Measurements from ENCODE around the gene NCOR2. TPM values are rescaled to one million over a fixed set of nuclear protein-coding genes. Genes with fewer than 3 reads are reported as not detected.

Gene NCOR2
- total and polyA plus RNA-seq, 10 of the 15 experiments (the other 5 are each of a cell fraction or from before 2014, with no cell fraction given): 0.43 to 179 (median 14.9) TPM

- ChIA-PET RAD21 (ENCODE audit: unreplicated experiment) (no interaction called here), SMC1A (ENCODE audit: uncharacterized antibody, unreplicated experiment) (no interaction called here), CTCF (no interaction called here), POLR2A (no interaction called here)
- Histone ChIP-seq H3K4me3 (no peak overlapping the region), H3K79me2 (ENCODE audit: control insufficient read depth, insufficient read depth, low read length) (peaks cover 57% of the 10 kb centered on the region), H4K20me1 (ENCODE audit: control insufficient read depth, insufficient read depth) (peaks cover 9% of the 10 kb centered on the region), H3K36me3 (ENCODE audit: control insufficient read depth in 2 of 2, insufficient read depth in 2 of 2, low read length in 1 of 2) (peaks cover 4 to 15% of the 10 kb centered on the region in 2 experiments; a peak in 3 of 4 replicates), H3K27ac (ENCODE audit: control insufficient read depth, insufficient read depth) (no peak overlapping the region), H2AFZ (ENCODE audit: control insufficient read depth, low read depth, low read length) (no peak overlapping the region), H3K4me2 (ENCODE audit: control insufficient read depth, insufficient read depth) (no peak overlapping the region), H3K4me1 (ENCODE audit: control insufficient read depth, insufficient read depth, low read length) (peaks cover 10% of the 10 kb centered on the region), H3K9me3 (replicated peaks; ENCODE audit: control insufficient read depth, insufficient read depth, low read length) (no peaks in the 10 kb centered on the region), H3K27me3 (replicated peaks in 1 of 2; ENCODE audit: control insufficient read depth in 2 of 2, insufficient read depth in 2 of 2, low read length in 1 of 2) (no peaks in the 10 kb centered on the region), H3K9ac (ENCODE audit: control insufficient read depth, insufficient read depth, low read length) (no peak overlapping the region)
- in situ Hi-C loops (cut with MboI) (no loop called here), intact Hi-C loops (cut with micrococcal nuclease; ENCODE audit: unreplicated experiment) (no loop called here)
- no peak for TF ChIP-seq SIN3A (IDR thresholded peaks at IDR 0.05; ENCODE audit: low read depth, low read length)
- no peak for TF ChIP-seq NKRF (conservative IDR thresholded peaks at IDR 0.05)
- TF ChIP-seq SREBF2 (IDR thresholded peaks at IDR 0.05; ENCODE audit: low read length): no peak
- no peak for TF ChIP-seq RAD51 (IDR thresholded peaks at IDR 0.05)
- no peak for TF ChIP-seq ZBTB40 (IDR thresholded peaks at IDR 0.05; ENCODE audit: borderline replicate concordance)
- TF ChIP-seq RB1 (IDR thresholded peaks at IDR 0.05; ENCODE audit: borderline replicate concordance): no peak
- TF ChIP-seq YY1 (IDR thresholded peaks at IDR 0.05; ENCODE audit: low read depth, low read length): no peak
- no peak for TF ChIP-seq REST (IDR thresholded peaks at IDR 0.05; ENCODE audit: low read depth, low read length)
- no peak for TF ChIP-seq ZNF207 (IDR thresholded peaks at IDR 0.05; ENCODE audit: borderline replicate concordance)
- no peak for TF ChIP-seq FOXM1 (IDR thresholded peaks at IDR 0.05; ENCODE audit: low read depth, low read length)
- WGBS (ENCODE audit: insufficient coverage, insufficient replicate concordance, low lambda C conversion rate, missing lambda C conversion rate): 90% methylated on average over 24 of the region's 24 CpGs
- ATAC-seq (no peak), FAIRE-seq (no peak), DNase-seq (ENCODE audit: low read depth, low spot score) (no peak)
- TSS peak; percentile 32 for BruUV-seq (replicated peaks)
These were observed 32.4 kb downstream of the NCOR2 start for GRCh38 chr12:124534776-124535740.
